ENCODE measurements around the gene TTC9.

Gene TTC9

DNA sequence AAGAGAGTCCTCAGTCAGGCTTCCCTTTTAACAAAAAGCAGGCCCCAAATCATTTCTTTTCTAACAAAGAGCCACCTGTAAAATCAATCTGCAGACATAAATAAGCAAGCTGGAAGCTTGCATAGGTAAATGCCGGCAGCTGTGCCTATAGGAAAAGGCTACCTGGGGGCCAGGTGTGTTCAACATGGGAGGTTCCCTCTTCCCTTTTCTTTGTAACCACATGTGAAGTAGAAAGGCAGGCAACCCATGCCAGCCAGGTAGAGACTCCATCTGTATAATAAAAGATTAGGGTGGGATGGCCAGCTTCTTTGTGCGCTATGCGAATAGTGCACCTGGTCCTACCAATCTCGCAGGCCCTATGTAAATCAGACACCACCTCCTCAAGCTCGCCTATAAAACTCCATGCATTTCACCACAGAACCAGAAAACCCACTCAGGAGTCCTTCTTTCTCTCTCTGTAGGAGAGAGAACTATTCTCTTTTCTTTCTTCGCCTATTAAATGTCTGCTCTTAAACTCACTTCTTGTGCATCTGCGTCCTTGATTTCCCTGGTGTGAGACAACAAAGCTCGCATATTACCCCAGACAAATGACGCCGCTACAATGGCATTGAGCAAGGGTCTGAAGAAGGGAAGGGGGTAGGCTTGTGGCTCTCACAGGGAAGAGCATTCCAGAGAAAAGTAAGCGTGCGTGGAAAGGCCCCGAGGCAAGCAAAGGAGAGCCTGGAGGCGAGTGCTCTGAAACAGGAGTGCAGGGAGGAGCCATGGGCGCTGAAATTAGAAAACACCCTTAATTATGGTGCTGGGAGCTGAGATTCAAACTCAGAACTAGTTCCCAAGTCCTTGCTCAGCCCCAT lies 67.2 kb downstream of the TTC9 start:
- H3K27ac ChIP-seq (ENCODE audit: low read depth, low read length) = no peak overlapping the region
- H3K27me3 ChIP-seq (ENCODE audit: control insufficient read depth in 5 of 5, insufficient read depth in 4 of 5, low read length in 5 of 5) = peaks cover 0 to 8% (median 0%) of the 10 kb centered on the region in 5 donors
- H3K4me1 ChIP-seq (ENCODE audit: control insufficient read depth in 5 of 5, insufficient read depth in 5 of 5, low read length in 5 of 5) = peaks cover 0 to 10% (median 0%) of the 10 kb centered on the region in 5 donors
- no peaks in the 10 kb centered on the region for H3K9me3 ChIP-seq (ENCODE audit: control insufficient read depth in 5 of 5, low read length in 5 of 5)
- no peaks in the 10 kb centered on the region for H3K36me3 ChIP-seq (ENCODE audit: control insufficient read depth in 5 of 5, insufficient read depth in 5 of 5, low read length in 5 of 5)
- no peak overlapping the region for H3K9ac ChIP-seq (ENCODE audit: low read length in 5 of 5)
- no peak overlapping the region for H3K4me3 ChIP-seq (ENCODE audit: low read depth in 1 of 5, low read length in 5 of 5)

DNA sequence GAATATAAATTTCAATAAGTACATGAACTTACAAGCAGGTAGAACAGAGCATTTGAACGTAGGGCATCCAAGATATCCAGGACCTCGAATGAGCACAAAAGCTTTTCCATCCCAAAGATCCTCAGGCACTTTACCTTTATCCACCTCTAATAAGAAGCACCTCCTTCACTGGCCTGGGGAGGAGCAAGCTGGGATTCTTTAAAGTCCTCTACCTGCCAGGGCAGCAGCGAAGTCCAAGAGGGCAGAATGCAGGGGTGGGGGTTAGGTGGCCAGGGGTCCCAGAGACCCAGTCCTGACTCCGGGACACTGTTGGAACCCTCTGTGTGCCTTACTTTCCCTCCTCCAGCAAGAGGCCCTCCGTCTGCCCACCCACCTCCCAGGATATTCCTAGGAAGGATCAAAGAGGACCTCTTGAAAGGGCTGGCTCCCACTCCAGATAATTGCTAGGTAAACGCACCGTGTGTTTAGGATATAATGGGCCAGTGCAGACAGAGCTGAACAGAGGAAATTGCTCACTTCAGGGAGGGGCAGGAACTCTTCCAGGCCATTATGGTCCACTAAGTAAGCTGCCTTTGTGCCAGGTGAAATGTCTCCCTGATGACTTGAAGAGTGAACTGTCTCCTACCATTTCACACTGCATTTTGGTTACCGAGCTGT lies 68.1 kb downstream of the TTC9 start:
- no peak overlapping the region for H3K9ac ChIP-seq (ENCODE audit: low read length in 5 of 5)
- H3K27me3 ChIP-seq (ENCODE audit: control insufficient read depth in 5 of 5, insufficient read depth in 4 of 5, low read length in 5 of 5) = peaks cover 0 to 8% (median 0%) of the 10 kb centered on the region in 5 donors
- no peak overlapping the region for H3K27ac ChIP-seq (ENCODE audit: low read depth, low read length)
- H3K4me3 ChIP-seq (ENCODE audit: low read depth in 1 of 5, low read length in 5 of 5) = no peak overlapping the region
- peaks cover 0 to 10% (median 0%) of the 10 kb centered on the region in 5 donors for H3K4me1 ChIP-seq (ENCODE audit: control insufficient read depth in 5 of 5, insufficient read depth in 5 of 5, low read length in 5 of 5)
- no peaks in the 10 kb centered on the region for H3K9me3 ChIP-seq (ENCODE audit: control insufficient read depth in 5 of 5, low read length in 5 of 5)
- H3K36me3 ChIP-seq (ENCODE audit: control insufficient read depth in 5 of 5, insufficient read depth in 5 of 5, low read length in 5 of 5) = no peaks in the 10 kb centered on the region

DNA sequence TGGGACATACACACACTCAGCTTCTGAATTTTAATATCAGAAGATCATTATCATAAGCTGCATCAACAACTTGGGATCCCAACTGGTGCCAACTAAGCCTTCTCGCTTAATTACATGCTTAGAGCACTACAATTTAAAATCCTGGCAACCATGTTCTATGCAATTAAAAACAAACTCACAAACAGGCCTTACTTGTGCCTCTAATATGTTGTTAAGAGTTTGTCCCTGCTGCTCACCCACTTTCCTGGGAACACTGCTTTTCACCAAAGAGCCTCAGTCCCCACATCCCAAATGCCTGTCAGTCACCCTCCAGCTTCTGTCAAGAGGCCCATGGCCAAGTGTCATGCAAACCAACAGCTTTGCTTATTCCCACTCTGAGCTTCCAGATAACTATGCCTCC lies 69.7 kb downstream of the TTC9 start:
- H3K36me3 ChIP-seq (ENCODE audit: control insufficient read depth in 5 of 5, insufficient read depth in 5 of 5, low read length in 5 of 5) = no peaks in the 10 kb centered on the region
- no peaks in the 10 kb centered on the region for H3K9me3 ChIP-seq (ENCODE audit: control insufficient read depth in 5 of 5, low read length in 5 of 5)
- H3K27me3 ChIP-seq (ENCODE audit: control insufficient read depth in 5 of 5, insufficient read depth in 4 of 5, low read length in 5 of 5) = peaks cover 0 to 3% (median 0%) of the 10 kb centered on the region in 5 donors
- H3K4me1 ChIP-seq (ENCODE audit: control insufficient read depth in 5 of 5, insufficient read depth in 5 of 5, low read length in 5 of 5) = peaks cover 0 to 10% (median 0%) of the 10 kb centered on the region in 5 donors
- H3K9ac ChIP-seq (ENCODE audit: low read length in 5 of 5) = no peak overlapping the region
- no peak overlapping the region for H3K27ac ChIP-seq (ENCODE audit: low read depth, low read length)
- H3K4me3 ChIP-seq (ENCODE audit: low read depth in 1 of 5, low read length in 5 of 5) = no peak overlapping the region

DNA sequence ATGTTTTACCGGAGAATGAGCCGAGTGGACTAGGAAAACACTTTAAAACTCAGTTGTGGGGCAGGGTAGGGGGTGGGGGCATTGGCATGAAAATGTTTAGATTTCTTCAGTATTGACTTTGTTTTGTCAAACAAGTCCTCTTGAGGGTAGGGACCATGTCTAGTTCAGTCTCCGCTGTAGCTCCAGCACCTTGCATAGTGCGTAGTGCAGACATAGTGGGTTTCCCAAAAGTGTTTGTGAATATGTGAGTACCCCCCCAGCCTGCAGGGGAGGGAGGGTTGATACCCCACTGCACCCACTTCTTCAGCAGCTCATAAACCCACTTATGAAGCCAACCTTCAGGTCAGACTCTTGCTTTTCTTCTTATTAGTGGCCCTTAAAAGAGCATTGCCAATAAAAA lies 71.4 kb downstream of the TTC9 start:
- Histone ChIP-seq H3K36me3 (ENCODE audit: control insufficient read depth in 5 of 5, insufficient read depth in 5 of 5, low read length in 5 of 5) (no peaks in the 10 kb centered on the region), H3K4me3 (ENCODE audit: low read depth in 1 of 5, low read length in 5 of 5) (no peak overlapping the region), H3K4me1 (ENCODE audit: control insufficient read depth in 5 of 5, insufficient read depth in 5 of 5, low read length in 5 of 5) (peaks cover 0 to 10% (median 0%) of the 10 kb centered on the region in 5 donors), H3K27me3 (ENCODE audit: control insufficient read depth in 5 of 5, insufficient read depth in 4 of 5, low read length in 5 of 5) (peaks cover 0 to 3% (median 0%) of the 10 kb centered on the region in 5 donors), H3K9ac (ENCODE audit: low read length in 5 of 5) (no peak overlapping the region), H3K27ac (ENCODE audit: low read depth, low read length) (no peak overlapping the region), H3K9me3 (ENCODE audit: control insufficient read depth in 5 of 5, low read length in 5 of 5) (no peaks in the 10 kb centered on the region)

DNA sequence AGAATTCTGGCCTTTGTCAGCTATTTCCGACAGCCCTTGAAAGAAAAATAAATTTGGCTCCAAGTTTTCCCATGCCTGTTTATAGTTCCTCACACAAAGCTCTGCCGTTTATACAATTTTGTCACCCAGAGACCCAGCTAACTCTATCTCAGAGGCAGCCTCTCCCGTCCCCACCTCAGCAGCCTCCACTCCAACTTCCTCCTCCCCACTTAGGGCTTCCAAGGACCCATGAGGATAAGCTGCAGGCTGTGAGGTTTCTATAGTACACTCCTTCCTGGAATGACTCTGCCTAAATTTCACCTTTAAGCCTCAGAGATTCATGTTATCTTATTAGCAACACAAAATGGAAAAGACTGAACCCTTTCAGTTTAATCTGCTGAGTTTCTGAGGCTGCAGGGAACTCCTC lies 71.8 kb downstream of the TTC9 start:
- H3K4me1 ChIP-seq (ENCODE audit: control insufficient read depth in 5 of 5, insufficient read depth in 5 of 5, low read length in 5 of 5) = peaks cover 0 to 10% (median 0%) of the 10 kb centered on the region in 5 donors
- peaks cover 0 to 3% (median 0%) of the 10 kb centered on the region in 5 donors for H3K27me3 ChIP-seq (ENCODE audit: control insufficient read depth in 5 of 5, insufficient read depth in 4 of 5, low read length in 5 of 5)
- H3K9me3 ChIP-seq (ENCODE audit: control insufficient read depth in 5 of 5, low read length in 5 of 5) = no peaks in the 10 kb centered on the region
- no peaks in the 10 kb centered on the region for H3K36me3 ChIP-seq (ENCODE audit: control insufficient read depth in 5 of 5, insufficient read depth in 5 of 5, low read length in 5 of 5)
- no peak overlapping the region for H3K4me3 ChIP-seq (ENCODE audit: low read depth in 1 of 5, low read length in 5 of 5)
- H3K27ac ChIP-seq (ENCODE audit: low read depth, low read length) = no peak overlapping the region
- no peak overlapping the region for H3K9ac ChIP-seq (ENCODE audit: low read length in 5 of 5)

DNA sequence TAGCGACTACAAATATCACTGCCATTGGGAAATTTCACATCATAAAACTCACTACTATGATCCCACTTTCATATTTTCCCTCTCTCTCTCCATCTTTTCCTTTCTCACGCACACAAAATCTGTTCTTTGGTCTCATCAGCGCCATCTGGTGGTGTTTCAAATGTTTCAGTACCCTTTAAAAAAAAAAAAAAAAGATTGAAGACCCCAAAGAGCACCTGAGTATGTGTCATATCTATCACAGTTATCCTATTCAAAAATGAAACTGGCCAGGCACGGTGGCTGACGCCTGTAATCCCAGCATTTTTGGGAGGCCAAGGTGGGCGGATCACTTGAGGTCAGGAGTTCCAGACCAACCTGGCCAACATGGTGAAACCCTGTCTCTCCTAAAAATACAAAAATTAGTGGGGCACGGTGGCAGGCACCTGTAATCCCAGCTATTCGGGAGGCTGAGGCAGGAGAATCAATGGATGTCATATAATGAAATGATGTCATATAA lies 72.4 kb downstream of the TTC9 start:
- Histone ChIP-seq H3K4me1 (ENCODE audit: control insufficient read depth in 5 of 5, insufficient read depth in 5 of 5, low read length in 5 of 5) (peaks cover 0 to 10% (median 0%) of the 10 kb centered on the region in 5 donors), H3K4me3 (ENCODE audit: low read depth in 1 of 5, low read length in 5 of 5) (no peak overlapping the region), H3K9me3 (ENCODE audit: control insufficient read depth in 5 of 5, low read length in 5 of 5) (no peaks in the 10 kb centered on the region), H3K36me3 (ENCODE audit: control insufficient read depth in 5 of 5, insufficient read depth in 5 of 5, low read length in 5 of 5) (no peaks in the 10 kb centered on the region), H3K9ac (ENCODE audit: low read length in 5 of 5) (no peak overlapping the region), H3K27ac (ENCODE audit: low read depth, low read length) (no peak overlapping the region), H3K27me3 (ENCODE audit: control insufficient read depth in 5 of 5, insufficient read depth in 4 of 5, low read length in 5 of 5) (peaks cover 0 to 3% (median 0%) of the 10 kb centered on the region in 5 donors)

DNA sequence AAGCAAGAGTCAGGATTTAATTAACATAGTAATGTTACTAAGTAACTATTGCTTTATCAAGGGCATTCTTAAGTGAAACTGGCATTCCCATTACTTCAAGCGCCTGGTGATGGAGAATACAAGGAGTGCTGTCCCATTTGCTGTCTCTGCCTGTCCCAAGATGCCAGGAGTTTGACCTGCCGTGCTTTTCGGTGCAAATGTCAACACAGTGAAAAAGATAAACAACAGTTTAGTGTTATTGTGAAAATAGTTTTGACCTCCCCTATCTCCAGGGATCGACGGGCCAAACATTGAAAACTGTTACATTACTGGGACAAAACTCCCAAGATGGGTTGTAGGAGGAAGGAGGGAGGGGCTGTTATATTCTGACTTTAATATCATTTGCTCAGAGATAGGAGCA lies 74.8 kb downstream of the TTC9 start:
- Histone ChIP-seq H3K36me3 (ENCODE audit: control insufficient read depth in 5 of 5, insufficient read depth in 5 of 5, low read length in 5 of 5) (no peaks in the 10 kb centered on the region), H3K9ac (ENCODE audit: low read length in 5 of 5) (no peak overlapping the region), H3K4me3 (ENCODE audit: low read depth in 1 of 5, low read length in 5 of 5) (no peak overlapping the region), H3K27me3 (ENCODE audit: control insufficient read depth in 5 of 5, insufficient read depth in 4 of 5, low read length in 5 of 5) (no peaks in the 10 kb centered on the region), H3K4me1 (ENCODE audit: control insufficient read depth in 5 of 5, insufficient read depth in 5 of 5, low read length in 5 of 5) (peaks cover 0 to 10% (median 6%) of the 10 kb centered on the region in 5 donors), H3K27ac (ENCODE audit: low read depth, low read length) (no peak overlapping the region), H3K9me3 (ENCODE audit: control insufficient read depth in 5 of 5, low read length in 5 of 5) (no peaks in the 10 kb centered on the region)

DNA sequence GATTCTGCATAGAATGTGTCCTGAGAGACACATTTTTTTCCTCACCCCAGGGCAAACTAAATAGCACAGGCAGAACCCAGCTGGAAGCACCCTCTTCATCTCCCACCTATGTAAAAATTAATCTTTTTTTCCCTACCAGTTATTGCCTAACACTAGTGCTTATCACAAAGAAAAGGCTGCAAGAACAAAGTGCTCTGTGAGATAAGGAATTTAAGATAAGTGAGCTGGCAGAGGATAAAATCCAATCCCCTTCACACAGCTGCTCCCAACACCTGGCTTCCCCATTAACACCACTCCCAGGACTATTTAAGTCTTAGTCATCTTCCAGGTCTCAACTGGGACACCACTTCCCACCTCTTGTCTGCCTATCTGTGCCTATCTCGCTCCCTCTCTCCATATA lies 75.2 kb downstream of the TTC9 start:
- peaks cover 0 to 10% (median 8%) of the 10 kb centered on the region in 5 donors for H3K4me1 ChIP-seq (ENCODE audit: control insufficient read depth in 5 of 5, insufficient read depth in 5 of 5, low read length in 5 of 5)
- H3K27me3 ChIP-seq (ENCODE audit: control insufficient read depth in 5 of 5, insufficient read depth in 4 of 5, low read length in 5 of 5) = no peaks in the 10 kb centered on the region
- no peak overlapping the region for H3K9ac ChIP-seq (ENCODE audit: low read length in 5 of 5)
- H3K27ac ChIP-seq (ENCODE audit: low read depth, low read length) = no peak overlapping the region
- H3K36me3 ChIP-seq (ENCODE audit: control insufficient read depth in 5 of 5, insufficient read depth in 5 of 5, low read length in 5 of 5) = no peaks in the 10 kb centered on the region
- H3K4me3 ChIP-seq (ENCODE audit: low read depth in 1 of 5, low read length in 5 of 5) = no peak overlapping the region
- no peaks in the 10 kb centered on the region for H3K9me3 ChIP-seq (ENCODE audit: control insufficient read depth in 5 of 5, low read length in 5 of 5)

DNA sequence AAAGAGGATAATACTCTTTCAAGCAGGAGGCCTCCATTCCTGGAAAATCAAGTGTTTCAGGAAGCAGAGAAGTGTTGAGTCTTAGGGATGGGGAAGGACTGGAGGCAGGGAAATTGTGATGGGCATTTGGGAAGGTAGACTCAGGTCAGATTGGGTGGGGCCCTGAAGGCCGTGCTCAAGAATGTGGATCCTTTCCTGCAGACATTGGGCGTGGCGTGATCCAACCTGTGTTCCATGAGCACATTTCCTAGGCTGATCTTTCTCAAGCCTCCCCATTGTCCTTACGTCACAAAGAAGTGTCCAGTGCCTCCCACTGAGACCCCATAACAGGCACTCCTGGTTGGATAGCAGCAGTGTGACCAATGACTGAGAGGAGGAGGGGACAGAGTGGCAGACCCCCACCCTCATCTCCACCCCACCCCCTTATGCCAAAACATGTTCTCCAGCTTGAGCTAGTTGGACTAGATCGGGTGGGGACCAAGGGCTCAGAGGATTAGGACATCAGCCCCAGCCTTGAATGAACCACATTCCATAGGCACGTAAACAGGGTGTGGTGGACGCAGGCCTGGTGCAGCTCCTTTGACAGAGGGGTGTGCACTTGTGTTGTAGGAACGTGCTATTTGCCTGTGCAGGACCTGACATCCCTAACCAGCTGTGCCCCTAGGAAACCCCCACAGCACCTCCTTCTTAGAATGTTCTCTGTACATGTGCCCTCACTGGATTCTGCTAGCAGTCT lies 76.8 kb downstream of the TTC9 start:
- H3K9me3 ChIP-seq (ENCODE audit: control insufficient read depth in 5 of 5, low read length in 5 of 5) = no peaks in the 10 kb centered on the region
- H3K27ac ChIP-seq (ENCODE audit: low read depth, low read length) = no peak overlapping the region
- H3K9ac ChIP-seq (ENCODE audit: low read length in 5 of 5) = no peak overlapping the region
- H3K36me3 ChIP-seq (ENCODE audit: control insufficient read depth in 5 of 5, insufficient read depth in 5 of 5, low read length in 5 of 5) = no peaks in the 10 kb centered on the region
- H3K4me3 ChIP-seq (ENCODE audit: low read depth in 1 of 5, low read length in 5 of 5) = no peak overlapping the region
- H3K4me1 ChIP-seq (ENCODE audit: control insufficient read depth in 5 of 5, insufficient read depth in 5 of 5, low read length in 5 of 5) = peaks cover 0 to 10% (median 8%) of the 10 kb centered on the region in 5 donors
- no peaks in the 10 kb centered on the region for H3K27me3 ChIP-seq (ENCODE audit: control insufficient read depth in 5 of 5, insufficient read depth in 4 of 5, low read length in 5 of 5)
